Natural killer cell treated with Interleukin-12 subunit alpha and Interleukin-12 subunit beta and Interleukin-15 and Interleukin-18, amount 100 ng/mL, for 72 hours (primary cell): ENCODE data around the gene MYH15. TPM values are rescaled to one million over a fixed set of nuclear protein-coding genes. Genes with fewer than 3 reads are reported as not detected.
A peak's percentile ranks its signal among the peaks of the same experiment; 100 is the strongest.

Experiments
- ATAC-seq, 2 donors: fragments of 150-1000 bp; cut with Tn5 transposase in 1 of 2; sonication (Bioruptor Pico), chemical (Tn5 transposase) in 1 of 2; 2 replicates each; pipeline ENCODE4 v1.10.0; 2021
- DNase-seq: peaks from one replicate; pipeline ENCODE4 v3.0.0; 2022; ENCODE audit warnings: low spot score
- H3K27ac Mint-ChIP-seq, 2 donors: 1 replicate in 1 of 2; 2 replicates in 1 of 2; pipeline ENCODE4 v1.8.0; 2022; ENCODE audit warnings: mixed read lengths in 2 of 2, mild to moderate bottlenecking in 1 of 2, moderate library complexity in 1 of 2
- H3K27me3 Mint-ChIP-seq, 2 donors: 1 replicate in 1 of 2; 2 replicates in 1 of 2; pipeline ENCODE4 v1.8.0; 2022; ENCODE audit warnings: mixed read lengths in 2 of 2
- H3K36me3 Mint-ChIP-seq: one replicate; pipeline ENCODE4 v1.8.0; 2022; ENCODE audit warnings: mixed read lengths
- H3K4me1 Mint-ChIP-seq, 2 donors: 1 replicate in 1 of 2; 2 replicates in 1 of 2; pipeline ENCODE4 v1.8.0; 2022; ENCODE audit warnings: low read depth in 2 of 2, mixed read lengths in 2 of 2, mild to moderate bottlenecking in 1 of 2
- H3K4me3 Mint-ChIP-seq: one replicate; pipeline ENCODE4 v1.8.0; 2022; ENCODE audit warnings: mixed read lengths
- H3K9me3 Mint-ChIP-seq: 2 replicates; pipeline ENCODE4 v1.8.0; 2022; ENCODE audit warnings: mixed read lengths
- total RNA-seq, 2 donors: library from RNA; stranded (reverse); gene quantifications; one replicate each; pipeline ENCODE4 v1.2.3, GENCODE V29; 2022

The MYH15 gene
- total RNA-seq, 2 donors from 2014 or later = 0.14 to 1.1 TPM

GRCh38 chr3:108412121-108412750, 98.2 kb downstream of the MYH15 start:
- ATAC-seq = no peak
- Mint-ChIP-seq H3K9me3 (no peaks in the 10 kb centered on the region), H3K4me1 (peaks cover 0 to under 1% of the 10 kb centered on the region in 2 donors)

GRCh38 chr3:108410531-108410984, 99.8 kb downstream of the MYH15 start:
- Mint-ChIP-seq H3K4me1 (peaks cover 0 to 11% of the 10 kb centered on the region in 2 donors), H3K36me3 (no peaks in the 10 kb centered on the region), H3K27me3 (peaks cover 0 to 7% of the 10 kb centered on the region in 2 donors), H3K9me3 (no peaks in the 10 kb centered on the region), H3K27ac (no peak overlapping the region), H3K4me3 (no peak overlapping the region)
- ATAC-seq = no peak
- no peak for DNase-seq

More at GRCh38 chr3:108412121-108412750, 98.2 kb downstream of the MYH15 start:
- Mint-ChIP-seq H3K27ac (no peak overlapping the region), H3K36me3 (no peaks in the 10 kb centered on the region), H3K4me3 (no peak overlapping the region), H3K27me3 (peaks cover 8 to 11% of the 10 kb centered on the region in 2 donors)
- no peak for DNase-seq

- Mint-ChIP-seq H3K9me3 (no peaks in the 10 kb centered on the region), H3K27ac (no peak overlapping the region), H3K36me3 (no peaks in the 10 kb centered on the region), H3K4me1 (peaks cover 0 to 11% of the 10 kb centered on the region in 2 donors), H3K4me3 (no peak overlapping the region), H3K27me3 (peaks cover 0 to 7% of the 10 kb centered on the region in 2 donors)
- no peak for DNase-seq
- ATAC-seq = no peak
Observed at GRCh38 chr3:108409800-108410178, 100.6 kb downstream of the MYH15 start.

- no peaks in the 10 kb centered on the region for H3K9me3 Mint-ChIP-seq
- no peak for DNase-seq
- H3K27ac Mint-ChIP-seq = no peak overlapping the region
- H3K27me3 Mint-ChIP-seq = peaks cover 0 to 7% of the 10 kb centered on the region in 2 donors
- H3K4me1 Mint-ChIP-seq = peaks cover 0 to 11% of the 10 kb centered on the region in 2 donors
- H3K36me3 Mint-ChIP-seq = no peaks in the 10 kb centered on the region
- ATAC-seq = no peak
- H3K4me3 Mint-ChIP-seq = no peak overlapping the region
Observed at GRCh38 chr3:108408883-108409799, 101.3 kb downstream of the MYH15 start.

GRCh38 chr3:108407886-108408285, 102.5 kb downstream of the MYH15 start:
- ATAC-seq = no peak
- Mint-ChIP-seq H3K27me3 (peaks cover 0 to 7% of the 10 kb centered on the region in 2 donors), H3K9me3 (no peaks in the 10 kb centered on the region), H3K27ac (no peak overlapping the region), H3K4me1 (peaks cover 0 to 11% of the 10 kb centered on the region in 2 donors), H3K4me3 (no peak overlapping the region), H3K36me3 (no peaks in the 10 kb centered on the region)
- no peak for DNase-seq

GRCh38 chr3:108406661-108407206, 103.7 kb downstream of the MYH15 start:
- Mint-ChIP-seq H3K4me3 (no peak overlapping the region), H3K27me3 (peaks cover 0 to 5% of the 10 kb centered on the region in 2 donors), H3K4me1 (peaks cover 0 to 11% of the 10 kb centered on the region in 2 donors), H3K9me3 (no peaks in the 10 kb centered on the region), H3K27ac (no peak overlapping the region), H3K36me3 (no peaks in the 10 kb centered on the region)
- ATAC-seq = peak; percentile 76 to 85
- no peak for DNase-seq

GRCh38 chr3:108406063-108406660, 104.2 kb downstream of the MYH15 start:
- DNase-seq (no peak), ATAC-seq (no peak)
- Mint-ChIP-seq H3K27ac (no peak overlapping the region), H3K9me3 (no peaks in the 10 kb centered on the region), H3K36me3 (no peaks in the 10 kb centered on the region), H3K4me3 (no peak overlapping the region), H3K4me1 (peaks cover 0 to 11% of the 10 kb centered on the region in 2 donors), H3K27me3 (peaks cover 0 to under 1% of the 10 kb centered on the region in 2 donors)

GRCh38 chr3:108404368-108404767, 106.0 kb downstream of the MYH15 start:
- H3K27ac Mint-ChIP-seq = no peak overlapping the region

GRCh38 chr3:108403686-108404345, 106.6 kb downstream of the MYH15 start:
- Mint-ChIP-seq H3K9me3 (no peaks in the 10 kb centered on the region), H3K4me3 (no peak overlapping the region), H3K4me1 (peaks cover 0 to 11% of the 10 kb centered on the region in 2 donors), H3K36me3 (no peaks in the 10 kb centered on the region), H3K27me3 (no peaks in the 10 kb centered on the region), H3K27ac (no peak overlapping the region)
- DNase-seq (no peak), ATAC-seq (no peak)

More at GRCh38 chr3:108404368-108404767, 106.0 kb downstream of the MYH15 start:
- H3K36me3 Mint-ChIP-seq = no peaks in the 10 kb centered on the region
- peaks cover 0 to 11% of the 10 kb centered on the region in 2 donors for H3K4me1 Mint-ChIP-seq
- DNase-seq (no peak), ATAC-seq (no peak)
- no peaks in the 10 kb centered on the region for H3K27me3 Mint-ChIP-seq
- no peak overlapping the region for H3K4me3 Mint-ChIP-seq
- H3K9me3 Mint-ChIP-seq = no peaks in the 10 kb centered on the region

GRCh38 chr3:108403198-108403597, 107.2 kb downstream of the MYH15 start:
- Mint-ChIP-seq H3K4me3 (no peak overlapping the region), H3K27ac (no peak overlapping the region), H3K4me1 (peaks cover 0 to 11% of the 10 kb centered on the region in 2 donors), H3K36me3 (no peaks in the 10 kb centered on the region), H3K27me3 (no peaks in the 10 kb centered on the region), H3K9me3 (no peaks in the 10 kb centered on the region)
- no peak for ATAC-seq
- no peak for DNase-seq

GRCh38 chr3:108401836-108402235, 108.6 kb downstream of the MYH15 start:
- DNase-seq (no peak), ATAC-seq (no peak)
- H3K27ac Mint-ChIP-seq = no peak overlapping the region
- H3K4me1 Mint-ChIP-seq = peaks cover 3 to 6% of the 10 kb centered on the region in 2 donors
- peaks cover 0 to 7% of the 10 kb centered on the region in 2 donors for H3K27me3 Mint-ChIP-seq
- H3K4me3 Mint-ChIP-seq = no peak overlapping the region
- no peaks in the 10 kb centered on the region for H3K9me3 Mint-ChIP-seq
- H3K36me3 Mint-ChIP-seq = no peaks in the 10 kb centered on the region

GRCh38 chr3:108398510-108398909, 111.9 kb downstream of the MYH15 start:
- DNase-seq (no peak), ATAC-seq (no peak)
- peaks cover 0 to 7% of the 10 kb centered on the region in 2 donors for H3K27me3 Mint-ChIP-seq
- no peak overlapping the region for H3K4me3 Mint-ChIP-seq
- no peaks in the 10 kb centered on the region for H3K9me3 Mint-ChIP-seq
- peaks cover 8 to 9% of the 10 kb centered on the region in 2 donors for H3K4me1 Mint-ChIP-seq
- H3K36me3 Mint-ChIP-seq = no peaks in the 10 kb centered on the region
- H3K27ac Mint-ChIP-seq = no peak overlapping the region

GRCh38 chr3:108396336-108396735, 114.1 kb downstream of the MYH15 start:
- Mint-ChIP-seq H3K27ac (no peak overlapping the region), H3K27me3 (peaks cover 4 to 16% of the 10 kb centered on the region in 2 donors), H3K9me3 (no peaks in the 10 kb centered on the region), H3K4me1 (peaks cover 9 to 11% of the 10 kb centered on the region in 2 donors), H3K36me3 (no peaks in the 10 kb centered on the region), H3K4me3 (no peak overlapping the region)
- DNase-seq = no peak
- no peak for ATAC-seq
